H1 (cell line): ENCODE results near the gene STAMBP. TPM values are rescaled to one million over a fixed set of nuclear protein-coding genes. Genes with fewer than 3 reads are reported as not detected.

Source experiments
- BRCA1 ChIP-seq: IDR thresholded peaks from 2 replicates; pipeline ENCODE4 v1.6.1; 2012; ENCODE audit warnings: low read depth, low read length, improper control_type of control experiment
- KDM5A ChIP-seq: fragments of 200-600 bp; IDR thresholded peaks from 2 replicates; pipeline ENCODE4 v1.7.1; 2012; ENCODE audit warnings: mild to moderate bottlenecking, low read length, inconsistent platforms, mixed read lengths
- NRF1 ChIP-seq: IDR thresholded peaks from 2 replicates; pipeline ENCODE4 v1.6.1; 2011; ENCODE audit warnings: mild to moderate bottlenecking, low read depth, low read length, improper control_type of control experiment
- RFX5 ChIP-seq: IDR thresholded peaks from 2 replicates; pipeline ENCODE4 v1.6.1; 2011; ENCODE audit warnings: low read depth, low read length, improper control_type of control experiment, borderline replicate concordance
- SRF ChIP-seq: IDR thresholded peaks from 2 replicates; pipeline ENCODE4 v1.6.1; 2011; ENCODE audit warnings: mild to moderate bottlenecking, low read depth, low read length, moderate library complexity
- TBP ChIP-seq: IDR thresholded peaks from 2 replicates; pipeline ENCODE4 v1.6.1; 2011; ENCODE audit warnings: low read depth, low read length, improper control_type of control experiment
- polyA plus RNA-seq, 7 experiments: library from polyadenylated mRNA; depleted of rRNA in 3 of 7; stranded (reverse) in 5 of 7; unstranded in 2 of 7; fragments of >200 nt in 5 of 7; fragments of 200-250 nt in 2 of 7; gene quantifications; 1 replicate in 5 of 7; 2 replicates in 1 of 7; 4 replicates in 1 of 7; pipeline versions ENCODE4 v1.2.1 to v1.2.3, GENCODE V29; 2011 to 2013; ENCODE audit warnings: missing spikeins in 2 of 7, mixed read lengths in 2 of 7
- total RNA-seq: library from RNA; stranded (reverse); fragmentation: NEBNext Ultra II Directional; extraction: Animal tissue kit (Norgen Biotek cat#: 25700); gene quantifications from 2 replicates; pipeline ENCODE4 v1.2.1, GENCODE V29; 2021
- TF ChIP-seq, protein P1 (sequence below): fragments of 300-600 bp; sonication (generic); IDR thresholded peaks from 2 replicates; pipeline ENCODE4 v1.7.1; 2012; ENCODE audit warnings: low read length, moderate library complexity, mild to moderate bottlenecking, inconsistent platforms; ENCODE audit not compliant: insufficient replicate concordance

Gene STAMBP
- total and polyA plus RNA-seq, 2 of the 8 experiments (the other 6 are each of a cell fraction or from before 2014, with no cell fraction given) = 35.8 to 49.7 TPM

DNA sequence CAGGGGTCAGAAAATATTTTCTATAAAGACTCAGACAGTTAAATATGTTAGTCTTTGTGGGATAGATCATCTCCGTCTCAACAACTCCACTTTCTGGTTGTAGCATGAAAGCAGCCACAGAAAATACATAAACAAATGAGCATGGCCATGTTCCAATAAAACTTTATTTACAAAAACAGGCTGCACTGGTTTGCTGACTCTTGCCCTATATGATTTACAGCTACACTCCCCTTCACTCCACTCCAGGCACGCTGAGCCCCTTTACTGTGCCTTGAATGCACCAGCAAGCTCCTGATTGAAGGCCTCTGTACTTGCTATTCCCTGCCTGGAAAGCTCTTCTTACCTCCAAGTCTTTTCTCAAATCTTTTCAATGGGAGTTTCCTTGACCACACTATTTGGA, 5.8 kb upstream of the STAMBP start (continued):
- TF ChIP-seq, protein P1, sequence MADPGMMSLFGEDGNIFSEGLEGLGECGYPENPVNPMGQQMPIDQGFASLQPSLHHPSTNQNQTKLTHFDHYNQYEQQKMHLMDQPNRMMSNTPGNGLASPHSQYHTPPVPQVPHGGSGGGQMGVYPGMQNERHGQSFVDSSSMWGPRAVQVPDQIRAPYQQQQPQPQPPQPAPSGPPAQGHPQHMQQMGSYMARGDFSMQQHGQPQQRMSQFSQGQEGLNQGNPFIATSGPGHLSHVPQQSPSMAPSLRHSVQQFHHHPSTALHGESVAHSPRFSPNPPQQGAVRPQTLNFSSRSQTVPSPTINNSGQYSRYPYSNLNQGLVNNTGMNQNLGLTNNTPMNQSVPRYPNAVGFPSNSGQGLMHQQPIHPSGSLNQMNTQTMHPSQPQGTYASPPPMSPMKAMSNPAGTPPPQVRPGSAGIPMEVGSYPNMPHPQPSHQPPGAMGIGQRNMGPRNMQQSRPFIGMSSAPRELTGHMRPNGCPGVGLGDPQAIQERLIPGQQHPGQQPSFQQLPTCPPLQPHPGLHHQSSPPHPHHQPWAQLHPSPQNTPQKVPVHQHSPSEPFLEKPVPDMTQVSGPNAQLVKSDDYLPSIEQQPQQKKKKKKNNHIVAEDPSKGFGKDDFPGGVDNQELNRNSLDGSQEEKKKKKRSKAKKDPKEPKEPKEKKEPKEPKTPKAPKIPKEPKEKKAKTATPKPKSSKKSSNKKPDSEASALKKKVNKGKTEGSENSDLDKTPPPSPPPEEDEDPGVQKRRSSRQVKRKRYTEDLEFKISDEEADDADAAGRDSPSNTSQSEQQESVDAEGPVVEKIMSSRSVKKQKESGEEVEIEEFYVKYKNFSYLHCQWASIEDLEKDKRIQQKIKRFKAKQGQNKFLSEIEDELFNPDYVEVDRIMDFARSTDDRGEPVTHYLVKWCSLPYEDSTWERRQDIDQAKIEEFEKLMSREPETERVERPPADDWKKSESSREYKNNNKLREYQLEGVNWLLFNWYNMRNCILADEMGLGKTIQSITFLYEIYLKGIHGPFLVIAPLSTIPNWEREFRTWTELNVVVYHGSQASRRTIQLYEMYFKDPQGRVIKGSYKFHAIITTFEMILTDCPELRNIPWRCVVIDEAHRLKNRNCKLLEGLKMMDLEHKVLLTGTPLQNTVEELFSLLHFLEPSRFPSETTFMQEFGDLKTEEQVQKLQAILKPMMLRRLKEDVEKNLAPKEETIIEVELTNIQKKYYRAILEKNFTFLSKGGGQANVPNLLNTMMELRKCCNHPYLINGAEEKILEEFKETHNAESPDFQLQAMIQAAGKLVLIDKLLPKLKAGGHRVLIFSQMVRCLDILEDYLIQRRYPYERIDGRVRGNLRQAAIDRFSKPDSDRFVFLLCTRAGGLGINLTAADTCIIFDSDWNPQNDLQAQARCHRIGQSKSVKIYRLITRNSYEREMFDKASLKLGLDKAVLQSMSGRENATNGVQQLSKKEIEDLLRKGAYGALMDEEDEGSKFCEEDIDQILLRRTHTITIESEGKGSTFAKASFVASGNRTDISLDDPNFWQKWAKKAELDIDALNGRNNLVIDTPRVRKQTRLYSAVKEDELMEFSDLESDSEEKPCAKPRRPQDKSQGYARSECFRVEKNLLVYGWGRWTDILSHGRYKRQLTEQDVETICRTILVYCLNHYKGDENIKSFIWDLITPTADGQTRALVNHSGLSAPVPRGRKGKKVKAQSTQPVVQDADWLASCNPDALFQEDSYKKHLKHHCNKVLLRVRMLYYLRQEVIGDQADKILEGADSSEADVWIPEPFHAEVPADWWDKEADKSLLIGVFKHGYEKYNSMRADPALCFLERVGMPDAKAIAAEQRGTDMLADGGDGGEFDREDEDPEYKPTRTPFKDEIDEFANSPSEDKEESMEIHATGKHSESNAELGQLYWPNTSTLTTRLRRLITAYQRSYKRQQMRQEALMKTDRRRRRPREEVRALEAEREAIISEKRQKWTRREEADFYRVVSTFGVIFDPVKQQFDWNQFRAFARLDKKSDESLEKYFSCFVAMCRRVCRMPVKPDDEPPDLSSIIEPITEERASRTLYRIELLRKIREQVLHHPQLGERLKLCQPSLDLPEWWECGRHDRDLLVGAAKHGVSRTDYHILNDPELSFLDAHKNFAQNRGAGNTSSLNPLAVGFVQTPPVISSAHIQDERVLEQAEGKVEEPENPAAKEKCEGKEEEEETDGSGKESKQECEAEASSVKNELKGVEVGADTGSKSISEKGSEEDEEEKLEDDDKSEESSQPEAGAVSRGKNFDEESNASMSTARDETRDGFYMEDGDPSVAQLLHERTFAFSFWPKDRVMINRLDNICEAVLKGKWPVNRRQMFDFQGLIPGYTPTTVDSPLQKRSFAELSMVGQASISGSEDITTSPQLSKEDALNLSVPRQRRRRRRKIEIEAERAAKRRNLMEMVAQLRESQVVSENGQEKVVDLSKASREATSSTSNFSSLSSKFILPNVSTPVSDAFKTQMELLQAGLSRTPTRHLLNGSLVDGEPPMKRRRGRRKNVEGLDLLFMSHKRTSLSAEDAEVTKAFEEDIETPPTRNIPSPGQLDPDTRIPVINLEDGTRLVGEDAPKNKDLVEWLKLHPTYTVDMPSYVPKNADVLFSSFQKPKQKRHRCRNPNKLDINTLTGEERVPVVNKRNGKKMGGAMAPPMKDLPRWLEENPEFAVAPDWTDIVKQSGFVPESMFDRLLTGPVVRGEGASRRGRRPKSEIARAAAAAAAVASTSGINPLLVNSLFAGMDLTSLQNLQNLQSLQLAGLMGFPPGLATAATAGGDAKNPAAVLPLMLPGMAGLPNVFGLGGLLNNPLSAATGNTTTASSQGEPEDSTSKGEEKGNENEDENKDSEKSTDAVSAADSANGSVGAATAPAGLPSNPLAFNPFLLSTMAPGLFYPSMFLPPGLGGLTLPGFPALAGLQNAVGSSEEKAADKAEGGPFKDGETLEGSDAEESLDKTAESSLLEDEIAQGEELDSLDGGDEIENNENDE = no peak
- TF ChIP-seq RFX5 (no peak), NRF1 (no peak), BRCA1 (no peak), KDM5A (no peak), SRF (no peak), TBP (no peak)
